CD4-positive, alpha-beta T cell treated with Interferon alpha-2 for 1 hour (primary cell): ENCODE data around the gene FLVCR2.

ENCODE experiments used
- DNase-seq, 2 donors: peaks; one replicate each; pipeline ENCODE4 v3.0.0-alpha.2; 2020 to 2022

The FLVCR2 gene, protein sequence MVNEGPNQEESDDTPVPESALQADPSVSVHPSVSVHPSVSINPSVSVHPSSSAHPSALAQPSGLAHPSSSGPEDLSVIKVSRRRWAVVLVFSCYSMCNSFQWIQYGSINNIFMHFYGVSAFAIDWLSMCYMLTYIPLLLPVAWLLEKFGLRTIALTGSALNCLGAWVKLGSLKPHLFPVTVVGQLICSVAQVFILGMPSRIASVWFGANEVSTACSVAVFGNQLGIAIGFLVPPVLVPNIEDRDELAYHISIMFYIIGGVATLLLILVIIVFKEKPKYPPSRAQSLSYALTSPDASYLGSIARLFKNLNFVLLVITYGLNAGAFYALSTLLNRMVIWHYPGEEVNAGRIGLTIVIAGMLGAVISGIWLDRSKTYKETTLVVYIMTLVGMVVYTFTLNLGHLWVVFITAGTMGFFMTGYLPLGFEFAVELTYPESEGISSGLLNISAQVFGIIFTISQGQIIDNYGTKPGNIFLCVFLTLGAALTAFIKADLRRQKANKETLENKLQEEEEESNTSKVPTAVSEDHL

DNA sequence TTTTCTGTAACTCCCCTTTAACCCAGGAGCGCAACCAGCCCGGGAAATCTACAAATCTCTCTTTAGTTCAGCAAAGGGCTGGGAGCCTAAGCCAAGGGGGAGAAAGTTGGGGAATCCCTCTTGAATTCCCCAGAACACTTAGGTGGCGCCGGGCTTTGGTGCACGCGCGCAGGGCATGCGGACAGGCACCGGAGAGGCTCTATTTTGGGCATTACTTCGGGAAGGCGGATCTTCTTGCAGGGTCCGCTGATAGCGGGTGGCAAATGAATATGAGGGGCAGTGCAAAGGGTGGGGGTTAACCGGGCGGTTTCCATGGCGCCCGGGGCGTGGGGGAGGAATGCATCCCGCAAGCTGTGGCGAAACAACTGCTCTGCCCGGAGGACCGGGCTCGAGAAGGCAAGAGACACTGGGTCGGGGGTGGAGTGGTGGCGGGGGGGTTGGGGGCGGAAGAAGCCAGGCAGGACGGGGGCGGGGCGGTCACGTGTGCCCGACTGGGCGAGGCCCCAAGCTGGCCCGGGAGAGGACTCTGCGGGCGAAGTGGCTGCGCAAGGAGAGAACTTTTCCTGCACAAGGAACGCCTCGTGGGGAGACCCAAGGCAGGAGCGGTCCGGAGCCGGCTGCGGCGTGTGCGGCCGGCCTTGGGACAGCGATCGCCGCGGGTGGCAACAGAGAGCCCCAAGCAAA lies at the start of gene FLVCR2:
Gene FLVCR2 (plus strand): TSS at position 519 of the 684 bp plus-strand sequence. CDS start 353 bp downstream, outside the sequence.
- peak; percentile 52 to 64 for DNase-seq

GRCh38 chr14:75531256-75531655 lies 47.2 kb upstream of the FLVCR2 start:
- no peak for DNase-seq

DNA sequence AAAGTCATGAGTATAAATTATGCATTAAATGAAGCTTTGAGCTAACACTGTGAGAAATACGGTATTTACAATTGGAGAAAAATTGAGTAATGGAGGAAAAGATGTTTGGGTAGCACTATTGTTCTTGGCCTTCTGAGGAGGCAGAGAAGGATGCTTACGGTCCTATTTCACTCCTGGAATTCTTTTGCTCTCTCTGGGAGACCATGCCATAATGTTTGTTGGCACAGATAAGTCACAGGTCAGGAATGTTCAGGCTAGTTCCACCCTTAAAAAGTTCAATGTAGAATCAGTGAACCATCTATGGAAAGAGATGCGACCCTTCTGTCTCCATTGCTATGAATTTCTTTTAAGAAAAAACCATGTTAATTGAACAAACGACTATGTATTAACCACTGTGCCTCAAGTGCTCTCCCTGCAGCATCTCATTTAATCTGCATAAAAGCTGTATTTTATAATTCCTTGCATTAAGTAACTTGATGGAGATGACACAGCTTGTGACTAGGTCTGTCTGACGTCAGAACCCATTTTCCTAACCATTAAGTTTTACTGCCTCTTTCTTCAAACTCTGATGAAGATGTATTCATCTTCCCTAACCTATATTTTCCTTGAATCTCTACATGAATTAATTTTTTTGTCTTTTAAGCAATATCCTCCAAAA lies 46.6 kb upstream of the FLVCR2 start:
- DNase-seq = no peak

- no peak for DNase-seq
These were observed 44.4 kb upstream of the FLVCR2 start for GRCh38 chr14:75533791-75534555.

GRCh38 chr14:75535164-75535898 lies 43.1 kb upstream of the FLVCR2 start:
- no peak for DNase-seq

DNA sequence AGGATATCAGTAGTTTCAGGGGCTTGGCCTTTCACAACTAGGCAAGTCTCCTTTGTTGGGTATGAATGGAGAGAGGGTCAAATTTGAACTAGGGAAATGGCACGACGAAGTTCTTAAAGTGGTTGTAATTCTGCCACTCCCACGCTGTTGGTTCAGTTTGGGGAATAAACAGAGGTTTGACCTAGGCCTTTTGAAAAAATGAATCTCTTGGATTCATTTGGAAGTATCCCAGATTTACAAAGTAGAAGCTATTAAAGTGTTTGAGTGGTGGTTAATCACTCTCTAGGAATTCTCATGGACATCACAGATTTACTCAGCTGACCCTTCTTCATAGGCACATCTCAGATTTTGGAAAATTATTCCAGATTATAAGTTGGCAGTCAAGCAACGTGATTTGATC lies 41.3 kb upstream of the FLVCR2 start:
- DNase-seq = no peak

DNA sequence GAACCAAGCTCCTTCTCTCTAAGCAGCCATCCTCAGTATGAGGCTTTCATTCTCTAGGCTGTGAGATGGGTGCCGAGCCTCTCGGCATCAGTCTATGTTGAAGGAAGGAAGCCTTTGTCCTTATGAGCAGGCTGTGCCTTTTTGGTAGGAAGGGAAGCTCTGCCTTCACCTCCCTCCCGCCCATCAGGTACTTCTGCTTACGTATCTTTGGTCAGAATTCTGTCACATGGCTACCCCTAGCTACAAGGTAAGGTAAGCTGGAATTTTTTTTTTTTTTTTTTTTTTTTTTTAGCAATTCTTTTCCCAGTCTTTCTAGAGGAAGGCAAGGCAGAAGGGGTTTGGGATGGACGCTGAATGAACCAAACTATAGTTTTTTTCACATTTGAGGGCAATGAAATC lies 39.3 kb upstream of the FLVCR2 start:
- peak in 1 of 2 donors; percentile 47 for DNase-seq

DNA sequence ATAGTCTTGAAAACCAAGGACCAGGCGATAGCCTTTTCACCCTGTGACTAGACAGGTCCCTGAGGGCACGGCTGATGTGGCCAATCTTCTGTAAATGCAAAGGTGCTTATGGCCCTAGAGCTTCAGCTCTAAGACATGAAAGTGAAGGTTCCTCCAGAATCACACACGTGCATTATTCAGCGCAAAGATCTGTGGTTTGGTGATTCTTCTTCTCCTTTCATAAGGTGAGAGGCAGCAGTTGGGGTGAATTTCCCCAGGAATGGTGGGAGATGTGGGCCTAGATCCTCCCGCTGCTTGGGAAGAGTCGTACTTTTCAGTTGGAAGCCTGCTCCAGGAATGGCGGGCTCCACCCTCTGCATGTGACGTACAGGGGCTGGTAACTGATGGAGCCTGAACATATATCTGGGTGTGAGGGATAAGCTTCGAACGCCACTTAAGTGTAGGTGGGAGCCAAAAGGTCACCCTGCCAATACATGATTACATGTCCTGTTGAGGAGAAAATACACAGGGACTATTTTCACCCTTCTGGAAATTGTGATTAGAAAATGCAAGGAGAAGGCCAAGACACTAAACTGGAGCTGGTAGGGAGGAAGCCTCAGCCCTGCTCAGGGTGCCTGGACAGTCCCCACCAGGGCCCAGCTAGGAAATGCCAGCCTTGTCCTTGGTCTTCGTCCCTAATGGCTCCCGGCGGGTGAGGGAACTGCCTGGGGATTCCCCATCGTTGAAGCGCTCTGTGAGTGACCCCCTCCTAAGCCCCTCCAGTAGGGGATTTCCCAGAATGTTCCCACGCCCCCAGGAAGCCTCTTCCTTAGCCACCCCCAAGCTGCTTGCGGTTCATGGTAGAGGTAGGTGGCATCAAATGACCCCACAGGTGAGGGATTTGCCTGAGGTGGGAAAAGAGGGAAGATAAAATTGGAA lies 38.6 kb upstream of the FLVCR2 start:
- DNase-seq = peak; percentile 36 to 74

GRCh38 chr14:75540479-75540851 lies 38.0 kb upstream of the FLVCR2 start:
- no peak for DNase-seq

GRCh38 chr14:75542588-75543091 lies 35.8 kb upstream of the FLVCR2 start:
- DNase-seq = peak; percentile 94 to 95

DNA sequence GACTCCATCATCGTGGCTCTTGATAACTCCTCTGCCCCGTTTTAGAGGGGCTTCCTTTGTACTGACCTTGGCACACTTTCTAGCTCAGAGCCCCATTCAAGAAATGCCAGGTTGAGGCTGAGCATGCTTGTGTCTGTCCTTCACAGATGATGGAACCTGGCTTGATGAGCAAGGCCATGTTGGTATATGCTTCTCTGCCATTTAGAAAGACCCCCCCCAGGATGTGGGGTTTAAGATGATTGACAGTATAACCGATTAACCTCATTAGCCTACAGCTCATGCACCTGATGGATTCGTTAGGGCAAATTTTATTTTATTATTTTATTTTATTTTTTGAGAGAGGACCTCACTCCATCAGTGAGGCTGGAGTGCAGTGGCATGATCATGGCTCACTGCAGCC lies 35.2 kb upstream of the FLVCR2 start:
- no peak for DNase-seq

- peak in 1 of 2 donors; percentile 30 for DNase-seq
These were observed 34.6 kb upstream of the FLVCR2 start for GRCh38 chr14:75543786-75544185.

GRCh38 chr14:75545907-75546306 lies 32.5 kb upstream of the FLVCR2 start:
- no peak for DNase-seq

DNA sequence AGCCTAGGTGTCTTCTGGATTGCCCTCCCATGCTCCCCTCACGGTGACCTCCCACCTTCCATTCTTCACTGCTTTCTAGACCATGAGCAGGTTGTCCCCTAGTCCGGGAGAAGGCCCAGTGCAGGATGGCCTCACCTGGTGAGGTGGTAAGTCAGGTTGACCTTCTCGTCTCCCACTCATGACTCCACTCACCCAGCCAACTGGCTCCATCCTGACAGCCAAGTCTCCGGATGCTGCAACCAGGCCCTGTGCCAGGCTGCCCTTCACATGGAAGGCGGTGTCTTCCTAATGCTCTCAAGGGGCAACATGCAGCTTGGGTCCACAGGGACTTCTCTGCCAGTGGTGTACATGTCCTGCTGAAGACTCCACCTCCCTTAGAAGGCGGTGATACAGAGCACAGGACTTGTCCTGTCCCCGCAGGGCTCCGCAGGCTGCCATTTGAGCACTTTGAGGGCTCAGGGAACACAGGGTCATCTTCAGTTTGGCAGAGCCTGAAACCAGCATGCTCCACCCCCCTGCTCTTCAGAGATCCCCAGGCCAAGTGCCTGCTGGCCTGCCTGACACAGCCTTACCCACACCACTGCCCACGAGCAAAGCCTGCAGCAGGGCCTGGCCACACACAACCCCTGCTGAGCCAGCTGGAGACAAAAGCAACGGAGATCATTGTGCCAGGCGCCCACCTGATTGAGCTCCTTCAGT lies 30.7 kb upstream of the FLVCR2 start:
- no peak for DNase-seq

DNA sequence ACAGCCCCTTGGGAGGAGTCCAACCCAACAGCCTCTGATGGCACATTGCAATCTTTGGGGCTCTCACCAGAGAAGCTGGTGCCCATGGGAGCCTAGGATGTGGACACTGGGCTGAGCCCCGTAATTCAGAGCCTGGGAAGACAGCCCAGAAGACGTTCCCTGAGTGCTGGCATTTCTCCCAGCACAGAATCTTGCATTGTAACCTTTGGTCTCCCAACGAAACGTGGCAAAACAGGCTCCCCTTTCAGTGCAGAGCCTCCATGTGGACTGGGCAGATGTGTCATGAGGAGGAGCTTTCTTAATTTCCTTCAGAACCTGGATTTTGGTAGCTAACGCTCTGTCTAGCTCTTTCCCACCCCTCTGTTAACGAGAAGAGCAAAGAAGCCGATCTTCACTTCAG lies 29.9 kb upstream of the FLVCR2 start:
- DNase-seq = no peak

GRCh38 chr14:75549169-75549568 lies 29.3 kb upstream of the FLVCR2 start:
- DNase-seq = peak in 1 of 2 donors; percentile 34

DNA sequence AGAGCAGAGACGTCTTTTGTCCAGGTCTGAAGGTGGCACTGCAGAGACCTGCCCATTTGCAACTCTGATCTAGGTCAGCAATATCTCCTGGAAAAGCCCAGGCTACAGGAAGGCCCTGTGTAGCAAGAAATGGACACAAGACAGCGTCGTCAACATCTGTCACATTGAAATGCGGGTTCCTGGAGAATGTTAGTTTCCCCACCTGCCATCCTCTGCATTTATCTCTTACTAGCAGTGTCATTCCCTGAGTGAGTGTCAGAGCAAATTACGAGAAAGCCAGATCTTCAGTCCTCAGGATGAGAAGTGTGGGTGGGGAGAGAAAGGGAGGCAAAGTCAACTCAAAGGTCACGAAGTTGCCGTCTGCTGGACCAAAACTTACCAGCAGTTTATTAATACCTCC lies 27.4 kb upstream of the FLVCR2 start:
- no peak for DNase-seq

DNA sequence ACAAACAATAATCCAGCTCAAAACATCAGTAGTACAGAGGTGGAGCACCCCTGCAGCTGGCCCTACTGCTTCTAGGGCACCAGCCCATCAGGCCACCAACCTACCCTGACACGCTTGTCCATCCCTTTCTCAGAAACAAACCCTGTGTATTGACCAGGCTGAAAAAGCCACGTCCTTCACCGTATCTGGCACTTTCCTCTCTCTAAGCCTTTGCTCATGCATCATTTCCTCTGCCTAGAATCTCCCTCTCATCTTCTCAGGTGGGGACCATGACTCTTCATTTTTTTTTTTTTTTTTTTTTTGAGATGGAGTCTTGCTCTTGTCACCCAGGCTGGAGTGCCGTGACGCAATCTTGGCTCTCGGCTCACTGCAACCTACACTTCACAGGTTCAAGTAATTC lies 25.3 kb upstream of the FLVCR2 start:
- no peak for DNase-seq

GRCh38 chr14:75553761-75554364 lies 24.6 kb upstream of the FLVCR2 start:
- DNase-seq = no peak

DNA sequence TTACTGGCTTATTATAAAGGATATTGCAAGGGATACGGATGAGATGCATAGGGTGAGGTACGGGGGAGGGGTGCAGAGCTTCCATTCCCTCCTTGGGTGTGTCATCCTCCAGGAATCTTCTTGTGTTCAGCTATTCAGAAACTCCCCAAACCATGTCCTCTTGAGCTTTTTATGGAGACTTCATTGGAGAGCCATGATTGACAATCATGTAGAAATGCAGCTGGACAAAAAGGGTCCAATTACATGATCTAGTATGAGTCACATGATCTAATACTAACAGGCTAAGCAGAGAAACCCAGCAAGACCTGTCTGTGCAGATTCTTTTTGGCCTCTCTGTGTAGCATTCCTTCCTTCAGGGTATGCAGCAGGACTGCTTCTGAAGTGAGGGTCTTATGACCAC lies 23.9 kb upstream of the FLVCR2 start:
- DNase-seq = no peak
